ENCODE measurements around the gene NEK10. TPM values are rescaled to one million over a fixed set of nuclear protein-coding genes. Genes with fewer than 3 reads are reported as not detected.

NEK10 gene
- total RNA-seq, 1 experiment from 2014 or later, result 1.2 TPM

- Histone ChIP-seq H3K36me3 (ENCODE audit: control insufficient read depth in 1 of 2, insufficient read depth in 2 of 2, low read length in 2 of 2) (no peaks in the 10 kb centered on the region), H3K4me1 (ENCODE audit: control insufficient read depth in 1 of 2, insufficient read depth in 2 of 2, low read length in 2 of 2) (no peaks in the 10 kb centered on the region), H3K4me3 (replicated peaks in 1 of 2; ENCODE audit: low read depth in 1 of 2, low read length in 2 of 2) (no peak overlapping the region), H3K4me2 (ENCODE audit: low read length) (no peak overlapping the region), H3K79me2 (ENCODE audit: insufficient read depth, low read length) (no peaks in the 10 kb centered on the region), H3K9ac (ENCODE audit: low read length) (no peak overlapping the region), H3K27me3 (ENCODE audit: insufficient read depth, low read length) (no peaks in the 10 kb centered on the region), H2AFZ (ENCODE audit: low read depth, low read length, poor library complexity, severe bottlenecking) (no peak overlapping the region), H3K9me2 (ENCODE audit: insufficient read depth) (no peaks in the 10 kb centered on the region), H4K20me1 (ENCODE audit: insufficient read depth) (no peaks in the 10 kb centered on the region), H3K9me3 (ENCODE audit: control insufficient read depth in 1 of 2, insufficient read depth in 1 of 2, low read depth in 1 of 2, low read length in 2 of 2) (no peaks in the 10 kb centered on the region), H3K27ac (ENCODE audit: low read depth, low read length) (no peak overlapping the region)
- DNase-seq (ENCODE audit: low read depth, low spot score) (no peak), ATAC-seq (no peak)
- ChIA-PET CTCF (no interaction called here), POLR2A (no interaction called here), RAD21 (ENCODE audit: low non-redundant PET in 1 of 2, low total read pairs in 2 of 2, uncharacterized antibody in 2 of 2, unreplicated experiment in 2 of 2) (no interaction called here)
- BruUV-seq (replicated peaks), result no TSS peak
- intact Hi-C loops (cut with micrococcal nuclease), result no loop called here
- TF ChIP-seq CTCF (IDR thresholded peaks at IDR 0.05 in 2 of 3, conservative IDR thresholded peaks at IDR 0.05 in 1 of 3; ENCODE audit: borderline replicate concordance in 1 of 3, insufficient read depth in 1 of 3, low read depth in 2 of 3, low read length in 2 of 3) (no peak), POLR2A (IDR thresholded peaks at IDR 0.05; ENCODE audit: borderline replicate concordance, extremely low read depth, insufficient read depth, insufficient read length) (no peak), EZH2 (IDR thresholded peaks at IDR 0.05) (no peak), ZFX (IDR thresholded peaks at IDR 0.05) (no peak), YY1 (IDR thresholded peaks at IDR 0.05; ENCODE audit: extremely low read depth, insufficient replicate concordance, low read depth, low read length) (no peak), ATF3 (IDR thresholded peaks at IDR 0.05) (no peak), MAX (IDR thresholded peaks at IDR 0.05) (no peak), JUND (IDR thresholded peaks at IDR 0.05) (no peak), EGR1 (IDR thresholded peaks at IDR 0.05; ENCODE audit: low read depth) (no peak), REST (IDR thresholded peaks at IDR 0.05; ENCODE audit: low read depth) (no peak), EZH2phosphoT487 (IDR thresholded peaks at IDR 0.05; ENCODE audit: borderline replicate concordance) (no peak), POLR2AphosphoS5 (IDR thresholded peaks at IDR 0.05; ENCODE audit: low read depth, low read length) (no peak), SP1 (IDR thresholded peaks at IDR 0.05; ENCODE audit: low read depth) (no peak), RAD21 (IDR thresholded peaks at IDR 0.05; ENCODE audit: low read depth) (no peak), CEBPB (IDR thresholded peaks at IDR 0.05; ENCODE audit: low read depth) (no peak), SRF (IDR thresholded peaks at IDR 0.05; ENCODE audit: low read depth) (no peak), SIN3A (IDR thresholded peaks at IDR 0.05; ENCODE audit: low read depth) (no peak), CBX3 (IDR thresholded peaks at IDR 0.05; ENCODE audit: low read depth) (no peak), TCF7L2 (IDR thresholded peaks at IDR 0.05; ENCODE audit: borderline replicate concordance, extremely low read depth, insufficient read depth, insufficient read length) (no peak)
Observed at GRCh38 chr3:27209617-27210264, 159.4 kb downstream of the NEK10 start.
